Lower leg skin (tissue), 3 donors: Measurements from ENCODE around the gene DPP6.
"Not testable (repeated sequence)": the region's sequence is repeated elsewhere in the genome, so short reads cannot be mapped to it uniquely, and the experiment has no call there.

Experiments used
- POLR2A ChIP-seq, 2 donors: fragments of 450-650 bp; IDR thresholded peaks; one replicate each; pipeline ENCODE4 v1.6.1; 2016 to 2017; ENCODE audit warnings: antibody characterized with exemption in 2 of 2, mild to moderate bottlenecking in 1 of 2, moderate library complexity in 1 of 2
- TF ChIP-seq, protein P1 (sequence below), 3 donors: fragments of 450-650 bp; IDR thresholded peaks; one replicate each; pipeline ENCODE4 v1.5.1; 2016; ENCODE audit warnings: antibody characterized with exemption in 3 of 3, mild to moderate bottlenecking in 3 of 3, moderate library complexity in 2 of 3

- TF ChIP-seq, protein P1, sequence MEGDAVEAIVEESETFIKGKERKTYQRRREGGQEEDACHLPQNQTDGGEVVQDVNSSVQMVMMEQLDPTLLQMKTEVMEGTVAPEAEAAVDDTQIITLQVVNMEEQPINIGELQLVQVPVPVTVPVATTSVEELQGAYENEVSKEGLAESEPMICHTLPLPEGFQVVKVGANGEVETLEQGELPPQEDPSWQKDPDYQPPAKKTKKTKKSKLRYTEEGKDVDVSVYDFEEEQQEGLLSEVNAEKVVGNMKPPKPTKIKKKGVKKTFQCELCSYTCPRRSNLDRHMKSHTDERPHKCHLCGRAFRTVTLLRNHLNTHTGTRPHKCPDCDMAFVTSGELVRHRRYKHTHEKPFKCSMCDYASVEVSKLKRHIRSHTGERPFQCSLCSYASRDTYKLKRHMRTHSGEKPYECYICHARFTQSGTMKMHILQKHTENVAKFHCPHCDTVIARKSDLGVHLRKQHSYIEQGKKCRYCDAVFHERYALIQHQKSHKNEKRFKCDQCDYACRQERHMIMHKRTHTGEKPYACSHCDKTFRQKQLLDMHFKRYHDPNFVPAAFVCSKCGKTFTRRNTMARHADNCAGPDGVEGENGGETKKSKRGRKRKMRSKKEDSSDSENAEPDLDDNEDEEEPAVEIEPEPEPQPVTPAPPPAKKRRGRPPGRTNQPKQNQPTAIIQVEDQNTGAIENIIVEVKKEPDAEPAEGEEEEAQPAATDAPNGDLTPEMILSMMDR (IDR thresholded peaks at IDR 0.05): not testable (repeated sequence)
- not testable (repeated sequence) for TF ChIP-seq POLR2A (IDR thresholded peaks at IDR 0.05)
These were observed 8.4 kb downstream of the DPP6 start for GRCh38 chr7:154060551-154060950.
